ENCODE results near the gene TFDP1. TPM values are rescaled to one million over a fixed set of nuclear protein-coding genes. Genes with fewer than 3 reads are reported as not detected.
"Not testable (repeated sequence)": the region's sequence is repeated elsewhere in the genome, so short reads cannot be mapped to it uniquely, and the experiment has no call there.

TFDP1 gene
- total and polyA plus RNA-seq, 10 donors = 21.7 to 91.7 (median 51.7) TPM

GRCh38 chr13:113589961-113590339 lies 5.4 kb downstream of the TFDP1 start:
- intact Hi-C loops (cut with DNase I; ENCODE audit: low total_unique reads) = no loop called here
- Histone ChIP-seq H3K4me1 (peaks cover 9 to 45% (median 29%) of the 10 kb centered on the region in 6 donors), H3K4me3 (no peak overlapping the region), H3K9me3 (no peaks in the 10 kb centered on the region), H3K36me3 (peaks cover 0 to 76% (median 3%) of the 10 kb centered on the region in 6 donors), H3K27ac (peak overlapping the region in 3 of 8 donors; percentile 12 to 38 (median 14)), H3K27me3 (replicated peaks in 1 of 7) (no peaks in the 10 kb centered on the region)
- DNase-seq = peak; percentile 46
- no peak for TF ChIP-seq POLR2A (IDR thresholded peaks at IDR 0.05)
- TF ChIP-seq CTCF (IDR thresholded peaks at IDR 0.05 in 8 of 11, conservative IDR thresholded peaks at IDR 0.05 in 3 of 11) = no peak
- TF ChIP-seq POLR2AphosphoS5 (IDR thresholded peaks at IDR 0.05) = no peak
- WGBS, 5 donors = 85 to 94% (median 89%) methylated on average over 12 to 14 of the region's 14 CpGs

GRCh38 chr13:113591750-113592149 lies 7.2 kb downstream of the TFDP1 start:
- Histone ChIP-seq H3K27me3 (replicated peaks in 1 of 7) (no peaks in the 10 kb centered on the region), H3K4me3 (no peak overlapping the region), H3K4me1 (peaks cover 1 to 29% (median 14%) of the 10 kb centered on the region in 6 donors), H3K36me3 (peaks cover 0 to 87% (median 9%) of the 10 kb centered on the region in 6 donors), H3K9me3 (no peaks in the 10 kb centered on the region), H3K27ac (no peak overlapping the region)
- no peak for TF ChIP-seq CTCF (IDR thresholded peaks at IDR 0.05 in 8 of 11, conservative IDR thresholded peaks at IDR 0.05 in 3 of 11)
- TF ChIP-seq POLR2AphosphoS5 (IDR thresholded peaks at IDR 0.05) = no peak
- no peak for TF ChIP-seq POLR2A (IDR thresholded peaks at IDR 0.05)
- intact Hi-C loops (cut with DNase I; ENCODE audit: low total_unique reads) = no loop called here
- peak; percentile 48 for DNase-seq
- WGBS, 5 donors = 89 to 97% (median 95%) methylated on average over 11 of the region's 11 CpGs

GRCh38 chr13:113592571-113592970 lies 8.0 kb downstream of the TFDP1 start:
- intact Hi-C loops (cut with DNase I; ENCODE audit: low total_unique reads) = no loop called here
- no peaks in the 10 kb centered on the region for H3K27me3 ChIP-seq (replicated peaks in 1 of 7)
- H3K4me1 ChIP-seq = peaks cover 0 to 21% (median 7%) of the 10 kb centered on the region in 6 donors
- no peak overlapping the region for H3K27ac ChIP-seq
- TF ChIP-seq POLR2A (IDR thresholded peaks at IDR 0.05) = no peak
- TF ChIP-seq CTCF (IDR thresholded peaks at IDR 0.05 in 8 of 11, conservative IDR thresholded peaks at IDR 0.05 in 3 of 11) = no peak
- no peak for TF ChIP-seq POLR2AphosphoS5 (IDR thresholded peaks at IDR 0.05)
- no peak overlapping the region for H3K4me3 ChIP-seq
- no peaks in the 10 kb centered on the region for H3K9me3 ChIP-seq
- WGBS, 5 donors = 95 to 98% (median 97%) methylated on average over 5 of the region's 5 CpGs
- DNase-seq = peak; percentile 31
- H3K36me3 ChIP-seq = peaks cover 0 to 87% (median 17%) of the 10 kb centered on the region in 6 donors

GRCh38 chr13:113594066-113594821 lies 9.7 kb downstream of the TFDP1 start:
- H3K4me1 ChIP-seq; H3K4me3 ChIP-seq; intact Hi-C loops (cut with DNase I; ENCODE audit: low total_unique reads); H3K27me3 ChIP-seq (replicated peaks in 1 of 7); H3K9me3 ChIP-seq; H3K27ac ChIP-seq: not testable (repeated sequence)
- 93 to 98% (median 97%) methylated on average over 7 to 21 of the region's 21 CpGs for WGBS, 5 donors
- peak; percentile 38 for DNase-seq
- peaks cover 0 to 87% (median 18%) of the 10 kb centered on the region in 6 donors for H3K36me3 ChIP-seq

Measured in spleen (tissue), 11 donors.